Ectodermal cell (in vitro differentiated cells): Measurements from ENCODE around the gene MUC5B.

Experiments
- H3K27ac ChIP-seq: 2 replicates; pipeline ENCODE4 v1.7.0; 2013; ENCODE audit warnings: mild to moderate bottlenecking, low read depth, low read length; ENCODE audit not compliant: insufficient read depth, poor library complexity, severe bottlenecking
- H3K27me3 ChIP-seq: 2 replicates; pipeline ENCODE4 v1.7.0; 2013; ENCODE audit warnings: mild to moderate bottlenecking, low read length; ENCODE audit not compliant: insufficient read depth, control insufficient read depth, poor library complexity, severe bottlenecking
- H3K36me3 ChIP-seq: one replicate; pipeline ENCODE4 v1.7.0; 2013; ENCODE audit warnings: low read length; ENCODE audit not compliant: control insufficient read depth, insufficient read depth
- H3K4me1 ChIP-seq: one replicate; pipeline ENCODE4 v1.7.0; 2013; ENCODE audit warnings: low read length; ENCODE audit not compliant: control insufficient read depth, insufficient read depth
- H3K4me3 ChIP-seq: 2 replicates; pipeline ENCODE4 v1.7.0; 2013; ENCODE audit warnings: low read depth, low read length, control low read depth; ENCODE audit not compliant: insufficient read depth
- H3K9me3 ChIP-seq: 2 replicates; pipeline ENCODE4 v1.7.0; 2013; ENCODE audit warnings: mild to moderate bottlenecking, low read length, moderate library complexity; ENCODE audit not compliant: control insufficient read depth
- WGBS, 2 experiments: methylation state at CpG; one replicate each; pipeline ENCODE4 v1.1.7; 2013; ENCODE audit warnings: missing lambda C conversion rate in 2 of 2; 5-methylcytosine and 5-hydroxymethylcytosine counted together

The MUC5B gene

GRCh38 chr11:1221848-1222311 is 986 bp upstream of the MUC5B start:
- Histone ChIP-seq H3K27me3 (no peaks in the 10 kb centered on the region), H3K27ac (no peak overlapping the region), H3K36me3 (no peaks in the 10 kb centered on the region), H3K4me1 (peaks cover 5% of the 10 kb centered on the region), H3K9me3 (no peaks in the 10 kb centered on the region), H3K4me3 (no peak overlapping the region)
- 94 to 95% methylated on average over 23 of the region's 23 CpGs for WGBS, 2 experiments

- H3K27me3 ChIP-seq = no peaks in the 10 kb centered on the region
- H3K9me3 ChIP-seq = no peaks in the 10 kb centered on the region
- H3K36me3 ChIP-seq = no peaks in the 10 kb centered on the region
- H3K4me1 ChIP-seq = peaks cover 5% of the 10 kb centered on the region
- no peak overlapping the region for H3K27ac ChIP-seq
- WGBS, 2 experiments = 90 to 91% methylated on average over 22 of the region's 22 CpGs
- H3K4me3 ChIP-seq = no peak overlapping the region
Measured at GRCh38 chr11:1223346-1224110, 662 bp downstream of the MUC5B start.

GRCh38 chr11:1224111-1224490 is 1.2 kb downstream of the MUC5B start:
- no peak overlapping the region for H3K4me3 ChIP-seq
- no peaks in the 10 kb centered on the region for H3K27me3 ChIP-seq
- no peaks in the 10 kb centered on the region for H3K36me3 ChIP-seq
- no peaks in the 10 kb centered on the region for H3K9me3 ChIP-seq
- peaks cover 5% of the 10 kb centered on the region for H3K4me1 ChIP-seq
- WGBS, 2 experiments = 80 to 81% methylated on average over 7 of the region's 7 CpGs
- no peak overlapping the region for H3K27ac ChIP-seq

GRCh38 chr11:1224491-1225385 is 1.9 kb downstream of the MUC5B start:
- H3K27ac ChIP-seq = no peak overlapping the region
- H3K9me3 ChIP-seq = no peaks in the 10 kb centered on the region
- WGBS, 2 experiments = 72 to 75% methylated on average over 27 of the region's 27 CpGs
- peaks cover 5% of the 10 kb centered on the region for H3K4me1 ChIP-seq
- no peaks in the 10 kb centered on the region for H3K27me3 ChIP-seq
- no peak overlapping the region for H3K4me3 ChIP-seq
- H3K36me3 ChIP-seq = no peaks in the 10 kb centered on the region

- no peak overlapping the region for H3K4me3 ChIP-seq
- H3K27me3 ChIP-seq = no peaks in the 10 kb centered on the region
- no peaks in the 10 kb centered on the region for H3K36me3 ChIP-seq
- no peaks in the 10 kb centered on the region for H3K9me3 ChIP-seq
- no peak overlapping the region for H3K27ac ChIP-seq
- 92 to 94% methylated on average over 29 of the region's 29 CpGs for WGBS, 2 experiments
- H3K4me1 ChIP-seq = peaks cover 5% of the 10 kb centered on the region
Measured at GRCh38 chr11:1225386-1226225, 2.7 kb downstream of the MUC5B start.

GRCh38 chr11:1226226-1226985 is 3.5 kb downstream of the MUC5B start:
- no peaks in the 10 kb centered on the region for H3K27me3 ChIP-seq
- H3K4me1 ChIP-seq = peaks cover 5% of the 10 kb centered on the region
- H3K4me3 ChIP-seq = no peak overlapping the region
- H3K9me3 ChIP-seq = no peaks in the 10 kb centered on the region
- 91 to 92% methylated on average over 41 of the region's 41 CpGs for WGBS, 2 experiments
- H3K27ac ChIP-seq = no peak overlapping the region
- no peaks in the 10 kb centered on the region for H3K36me3 ChIP-seq

- Histone ChIP-seq H3K4me1 (peaks cover 5% of the 10 kb centered on the region), H3K36me3 (no peaks in the 10 kb centered on the region), H3K27me3 (no peaks in the 10 kb centered on the region), H3K9me3 (no peaks in the 10 kb centered on the region), H3K27ac (no peak overlapping the region), H3K4me3 (no peak overlapping the region)
- 89 to 91% methylated on average over 23 of the region's 23 CpGs for WGBS, 2 experiments
Measured at GRCh38 chr11:1226986-1227550, 4.2 kb downstream of the MUC5B start.

GRCh38 chr11:1227551-1228100 is 4.8 kb downstream of the MUC5B start:
- 93 to 94% methylated on average over 23 of the region's 23 CpGs for WGBS, 2 experiments

More at GRCh38 chr11:1227551-1228100, 4.8 kb downstream of the MUC5B start:
- no peaks in the 10 kb centered on the region for H3K9me3 ChIP-seq
- no peaks in the 10 kb centered on the region for H3K36me3 ChIP-seq
- peaks cover 5% of the 10 kb centered on the region for H3K4me1 ChIP-seq
- H3K27ac ChIP-seq = no peak overlapping the region
- H3K4me3 ChIP-seq = no peak overlapping the region
- no peaks in the 10 kb centered on the region for H3K27me3 ChIP-seq
